NCI-H2107 treated with DMSO at 0.1 percent for 48 hours (cell line): Measurements from ENCODE around the gene PSMD9.

Experiments used
- DNase-seq: peaks from one replicate; lab custom pipeline; 2025; ENCODE audit not compliant: unreplicated experiment; lab: John Stamatoyannopoulos, UW

PSMD9 gene

DNA sequence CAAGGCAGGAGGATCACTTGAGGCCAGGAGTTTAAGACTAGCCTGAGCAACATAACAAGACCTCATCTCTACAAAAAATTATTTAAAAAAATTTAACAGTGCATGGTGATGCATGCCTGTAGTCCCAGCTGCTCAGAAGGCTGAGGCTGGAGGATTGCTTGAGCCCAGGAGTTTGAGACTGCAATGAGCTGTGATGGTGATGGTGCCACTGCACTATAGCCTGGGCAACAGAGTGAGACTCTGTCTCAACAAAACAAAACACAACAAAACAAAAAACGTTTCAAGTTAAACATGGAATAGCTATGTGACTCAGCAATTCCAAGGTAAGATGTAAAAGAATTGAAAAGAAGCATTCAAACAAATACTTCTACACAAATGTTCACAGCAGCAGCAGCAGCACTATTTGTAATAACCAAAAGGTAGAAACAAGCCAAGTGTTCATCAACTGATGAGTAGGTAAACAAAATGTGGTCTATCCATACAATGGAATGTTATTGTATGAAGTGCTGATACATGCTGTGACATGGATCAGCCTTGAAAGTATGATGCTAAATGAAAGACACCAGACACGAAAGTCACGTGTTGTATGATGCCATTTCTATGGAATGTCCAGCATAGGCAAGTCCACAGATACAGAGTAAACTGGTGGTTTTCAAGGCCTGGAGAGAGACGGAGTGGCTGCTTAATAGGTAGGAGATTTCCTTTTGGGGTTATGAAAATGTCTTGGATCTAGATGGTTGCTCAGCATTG is 61.2 kb downstream of the PSMD9 start:
- no peak for DNase-seq

DNA sequence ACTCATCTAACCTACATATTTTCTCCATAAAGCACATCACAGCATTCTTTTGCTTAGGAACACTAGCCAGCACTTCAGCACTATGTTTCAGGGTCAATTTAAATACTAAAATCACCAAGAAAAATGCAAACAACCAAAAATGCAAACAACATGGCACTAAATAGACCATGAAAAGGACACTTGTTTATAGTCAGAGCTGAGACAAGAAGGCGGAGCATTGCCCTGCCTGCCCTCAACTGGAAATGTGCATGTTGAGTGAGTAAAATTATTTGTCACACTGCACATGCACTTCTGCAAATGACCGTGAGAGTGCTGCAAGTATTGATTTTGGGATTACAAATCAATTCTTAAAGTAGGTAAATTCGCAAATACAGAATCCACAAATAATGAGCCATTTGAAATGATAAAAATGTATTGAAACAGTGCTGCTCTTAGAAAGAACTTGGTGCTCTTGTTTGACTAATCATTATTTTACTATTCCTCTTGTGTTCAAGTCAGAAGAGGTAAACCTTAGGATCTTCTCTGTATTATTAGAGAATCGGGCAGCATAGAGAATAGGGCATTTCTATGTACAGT is 64.6 kb downstream of the PSMD9 start:
- DNase-seq, result no peak

DNA sequence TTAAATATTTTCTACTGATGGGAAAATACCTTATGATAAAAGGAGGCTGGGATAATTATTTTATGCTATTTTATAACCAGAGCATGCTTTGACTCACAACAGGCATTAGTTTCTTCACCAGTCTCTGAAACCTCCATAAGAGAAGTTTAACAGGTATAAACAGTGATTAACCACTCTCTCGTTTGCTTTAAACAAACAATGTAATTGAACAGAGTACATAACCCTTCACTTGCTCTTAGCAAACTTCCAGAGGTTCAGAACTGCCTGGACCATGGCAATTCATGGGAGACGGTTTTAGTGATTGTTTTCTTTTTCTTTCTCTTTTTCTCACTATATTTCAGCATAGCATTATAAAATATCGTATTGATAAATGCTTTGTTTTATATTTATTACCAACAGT is 65.1 kb downstream of the PSMD9 start:
- no peak for DNase-seq

DNA sequence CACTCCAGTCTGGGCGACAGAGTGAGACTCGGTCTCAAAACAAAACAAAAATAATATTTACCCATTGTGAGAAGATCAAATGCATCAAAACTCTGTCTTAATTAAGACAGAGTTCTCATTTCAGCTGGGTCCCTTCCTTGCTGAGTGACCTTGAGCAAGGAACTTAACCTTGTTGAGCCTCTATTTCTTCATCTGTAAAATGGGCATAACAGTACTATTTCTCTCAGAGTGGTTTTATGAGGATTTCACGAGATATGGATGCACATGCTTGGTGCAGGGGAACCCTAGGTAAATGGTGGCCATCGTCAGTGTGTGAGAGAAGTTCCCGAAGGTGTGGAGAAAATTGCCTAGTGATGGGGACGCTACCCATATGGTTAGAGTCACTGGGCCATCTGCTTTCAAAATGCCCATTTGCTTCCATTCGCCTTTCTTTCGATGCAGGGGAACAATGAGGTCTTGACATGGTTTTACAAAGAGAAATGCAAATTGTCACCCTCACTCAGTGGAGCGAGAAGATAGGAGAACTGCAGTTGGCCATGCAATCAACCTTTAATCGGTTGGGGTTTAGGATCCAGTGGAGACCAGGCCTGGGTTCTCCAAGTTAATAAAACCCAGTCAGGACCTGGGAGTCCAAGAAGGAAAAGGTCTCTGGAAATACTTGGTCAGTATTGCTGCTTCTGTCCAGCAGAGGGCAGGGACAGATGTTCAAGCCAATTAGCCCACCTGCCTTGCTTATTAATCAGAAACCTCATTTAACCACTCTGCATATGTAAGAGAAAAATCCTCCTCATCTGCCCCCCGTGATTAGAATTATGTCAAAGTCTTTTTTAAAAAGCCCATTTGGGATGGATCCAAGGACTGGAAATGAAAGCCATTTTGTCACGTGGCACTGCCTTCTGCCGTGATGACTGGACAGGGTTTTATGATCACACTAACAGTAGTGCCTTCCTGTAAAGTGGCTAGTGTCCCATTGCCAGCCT is 67.0 kb downstream of the PSMD9 start:
- DNase-seq, result no peak

DNA sequence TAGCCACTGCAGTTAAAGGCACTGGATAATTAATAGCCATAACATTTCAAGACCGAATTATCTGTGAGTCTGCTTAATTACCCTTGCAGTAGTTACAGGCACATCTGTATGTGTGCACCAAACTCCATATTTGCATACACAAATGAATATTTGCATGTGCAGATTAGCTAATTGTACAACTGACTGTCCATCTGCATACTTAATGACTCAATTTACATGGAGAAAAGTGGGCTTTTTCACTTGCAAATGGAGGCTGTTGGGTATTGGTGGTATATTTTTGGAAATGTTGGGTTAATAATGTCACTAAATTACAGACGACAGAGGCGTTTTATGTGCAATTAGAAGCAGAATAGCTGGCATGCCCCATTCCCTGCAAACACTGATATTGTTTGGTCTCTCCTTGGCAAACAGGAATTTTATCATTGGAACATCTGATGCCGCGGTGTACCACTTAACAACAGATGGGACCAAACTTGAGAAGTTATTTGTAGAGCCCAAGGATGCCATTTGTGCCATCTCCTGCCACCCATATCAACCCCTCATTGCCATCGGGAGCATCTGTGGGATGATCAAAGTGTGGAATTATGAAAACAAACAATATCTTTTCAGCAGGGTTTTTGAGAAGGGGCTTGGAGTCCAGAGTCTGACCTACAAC is 69.4 kb downstream of the PSMD9 start:
- no peak for DNase-seq

DNA sequence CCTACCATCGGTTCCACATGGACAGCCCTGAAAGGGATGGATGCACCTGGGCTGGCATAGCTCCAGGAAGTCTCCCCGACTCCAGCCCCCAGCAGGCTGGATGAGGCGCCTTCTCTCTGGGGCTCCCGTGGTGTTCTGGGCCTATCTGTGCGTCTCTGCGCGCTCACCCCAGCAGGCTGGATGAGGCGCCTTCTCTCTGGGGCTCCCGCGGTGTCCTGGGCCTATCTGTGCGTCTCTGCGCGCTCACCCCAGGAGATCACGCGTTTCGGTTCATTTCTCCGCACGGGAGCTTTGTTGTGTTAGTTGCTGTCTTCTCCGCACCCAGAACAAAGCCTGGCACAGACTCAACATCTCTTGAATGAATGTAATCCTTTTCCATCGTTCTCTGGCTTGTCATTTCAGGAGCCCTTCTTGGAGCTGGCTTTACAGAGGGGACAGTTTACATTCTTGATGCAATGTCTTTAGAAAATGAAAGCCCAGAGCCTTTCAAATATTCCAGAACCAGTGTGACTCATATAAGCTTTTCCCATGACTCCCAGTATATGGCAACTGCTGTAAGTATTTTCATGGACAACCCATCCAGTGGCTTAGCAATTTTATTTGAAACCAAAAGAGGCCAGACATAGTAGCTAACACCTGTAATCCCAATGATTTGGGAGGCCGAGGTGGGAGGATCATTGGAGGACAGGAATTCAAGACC is 70.1 kb downstream of the PSMD9 start:
- no peak for DNase-seq

DNA sequence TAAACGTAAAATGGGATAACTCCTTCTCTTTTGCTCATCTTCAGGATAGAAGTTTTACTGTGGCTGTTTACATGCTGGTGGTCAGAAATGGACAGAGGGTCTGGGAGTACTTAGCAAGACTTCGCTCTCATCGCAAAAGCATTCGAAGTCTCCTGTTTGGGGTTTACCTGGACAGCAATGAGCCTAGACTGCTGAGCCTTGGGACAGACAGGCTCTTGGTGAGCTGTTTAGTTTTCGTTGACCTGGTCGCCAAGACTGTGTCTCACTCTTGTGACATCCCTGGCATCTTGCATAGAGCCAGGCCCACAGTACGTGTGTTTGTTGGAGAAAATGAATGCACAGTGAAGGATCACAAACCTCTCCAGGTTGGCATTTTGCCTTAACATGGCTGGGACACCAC is 72.0 kb downstream of the PSMD9 start:
- DNase-seq, result no peak

DNA sequence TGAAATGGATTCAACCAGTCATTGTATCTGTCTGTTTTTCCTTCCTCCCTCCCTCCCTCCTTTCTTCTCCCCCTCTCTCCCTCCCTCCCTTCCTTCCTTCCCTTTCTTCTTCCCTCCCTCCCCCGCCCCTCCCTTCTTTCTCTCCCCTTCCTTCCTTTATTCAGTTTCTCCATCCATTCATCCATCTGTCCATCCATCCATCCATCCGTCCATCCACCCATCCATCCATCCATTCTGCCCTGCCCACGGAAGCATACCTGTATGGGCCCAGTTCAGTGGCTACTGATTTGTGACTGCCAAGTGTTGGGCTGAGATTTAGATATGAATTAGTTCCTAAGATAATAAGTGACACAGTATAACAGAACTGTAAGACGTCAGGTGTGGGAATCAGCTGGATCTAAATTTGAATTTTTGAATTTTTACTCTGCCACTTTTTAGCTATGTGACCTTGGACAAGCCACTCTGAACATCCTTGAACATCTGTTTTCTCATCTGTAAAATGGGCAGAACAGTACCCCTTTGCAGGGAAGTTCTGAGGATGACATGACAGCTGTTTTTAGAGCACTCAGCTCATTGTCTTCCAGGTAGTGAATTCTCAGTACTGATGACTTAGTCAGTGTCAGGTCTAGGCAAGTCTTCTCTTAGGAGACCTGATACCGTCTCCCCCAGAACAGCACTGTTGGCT is 72.7 kb downstream of the PSMD9 start:
- no peak for DNase-seq

DNA sequence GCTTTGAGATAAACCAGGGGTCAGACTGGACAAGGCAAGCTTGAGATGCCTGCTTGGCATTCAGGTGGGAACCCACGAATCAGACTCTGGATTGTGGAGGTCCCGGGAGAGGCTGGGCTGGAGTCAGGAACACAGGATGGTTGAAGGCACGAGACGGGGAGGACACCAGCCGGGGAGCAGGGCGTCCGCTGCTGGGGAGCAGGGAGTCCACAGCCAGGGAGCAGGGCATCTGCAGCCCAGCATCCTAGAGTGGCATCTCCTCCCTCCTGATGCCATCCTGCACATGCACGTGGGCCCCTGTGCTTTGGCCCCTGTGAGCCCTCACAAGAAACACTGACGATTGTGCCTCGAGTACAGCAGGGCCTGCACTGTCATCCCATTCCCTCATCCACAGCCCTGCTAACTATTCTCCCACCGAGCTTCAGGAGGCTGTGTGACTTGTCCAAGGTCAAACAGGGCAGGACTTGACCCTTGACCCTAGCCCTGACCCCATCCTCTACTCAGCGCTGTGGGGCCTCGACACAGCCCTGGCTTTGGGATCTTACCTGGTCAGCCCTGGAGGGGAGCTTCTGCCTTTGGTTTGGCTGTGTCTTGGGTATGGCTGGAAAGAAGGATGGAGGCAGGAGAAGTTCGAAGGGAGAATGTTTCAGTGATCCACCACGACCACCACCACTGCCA is 74.9 kb downstream of the PSMD9 start:
- no peak for DNase-seq

DNA sequence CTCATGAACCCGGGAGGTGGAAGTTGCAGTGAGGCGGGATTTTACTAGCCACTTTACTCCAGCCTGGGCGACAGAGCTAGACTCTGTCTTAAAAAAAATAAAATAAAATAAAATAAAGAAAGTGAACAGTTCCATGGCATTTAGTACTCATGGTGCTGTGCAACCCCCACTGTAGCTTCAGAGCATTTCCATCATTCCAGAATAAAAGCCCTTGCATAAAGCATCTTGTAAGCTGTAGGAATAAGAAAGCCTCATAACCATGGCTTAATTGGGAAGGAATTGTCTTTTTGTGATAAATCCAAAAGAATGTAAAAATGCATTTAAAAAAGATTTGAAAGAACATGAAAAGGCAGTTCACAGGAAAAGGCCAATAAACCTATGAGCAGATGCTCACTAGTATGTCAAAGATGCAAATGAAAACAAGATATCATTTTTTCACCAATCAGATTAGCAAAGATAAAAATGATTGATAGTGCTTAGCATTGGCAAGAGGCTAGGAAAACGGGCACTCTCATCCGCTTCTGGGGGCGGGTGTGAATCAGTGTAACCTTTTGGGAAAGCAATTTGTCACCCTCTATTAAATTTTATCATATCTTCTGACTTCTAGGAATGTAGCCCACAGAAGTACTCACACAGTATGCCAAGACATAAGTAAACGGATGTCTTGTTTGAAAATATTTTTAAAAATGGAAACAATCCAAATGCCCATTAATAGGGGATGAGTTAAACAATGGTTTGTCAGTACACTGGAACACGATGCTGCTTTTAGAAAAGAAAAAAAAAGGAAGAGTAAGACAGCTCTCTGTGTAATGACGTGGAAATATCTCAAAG is 76.4 kb downstream of the PSMD9 start:
- no peak for DNase-seq

DNA sequence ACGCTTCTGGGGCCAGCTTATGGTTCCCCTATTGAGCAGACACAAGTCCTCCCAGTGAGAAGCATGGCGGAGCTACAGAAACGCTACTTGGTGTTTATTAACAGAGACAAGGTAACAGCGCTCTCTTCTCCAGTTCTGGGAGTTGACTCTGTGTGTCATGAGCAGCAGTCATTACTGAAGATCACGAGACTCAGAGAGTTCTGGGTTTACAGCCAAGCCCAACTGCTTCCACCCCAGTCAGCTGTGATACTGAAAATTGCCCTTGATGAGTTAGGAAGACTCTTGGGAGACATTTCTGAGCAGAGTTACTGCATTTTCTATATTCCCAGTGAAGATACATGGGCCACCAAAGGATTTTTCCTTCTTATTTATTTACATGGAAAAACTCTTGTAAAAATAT is 78.4 kb downstream of the PSMD9 start:
- DNase-seq, result no peak
